Lower leg skin (tissue), 4 donors: Measurements from ENCODE around the gene FBXW9. TPM values are rescaled to one million over a fixed set of nuclear protein-coding genes. Genes with fewer than 3 reads are reported as not detected.
"Not testable (repeated sequence)": the region's sequence is repeated elsewhere in the genome, so short reads cannot be mapped to it uniquely, and the experiment has no call there.

Experiments used
- DNase-seq, 2 donors: peaks; one replicate each; pipeline ENCODE4 v3.0.0-alpha.2; 2019; ENCODE audit warnings: low spot score in 2 of 2
- H3K4me3 ChIP-seq: fragments of 200-600 bp; sonication (generic); 2 replicates; pipeline ENCODE4 v1.5.1; 2017; ENCODE audit warnings: mild to moderate bottlenecking, low read depth; ENCODE audit not compliant: poor library complexity, severe bottlenecking
- CTCF ChIP-seq, 3 donors: fragments of 450-650 bp; IDR thresholded peaks; one replicate each; pipeline ENCODE4 v1.5.1; 2016; ENCODE audit warnings: antibody characterized with exemption in 3 of 3, mild to moderate bottlenecking in 3 of 3, moderate library complexity in 2 of 3
- POLR2A ChIP-seq, 2 donors: fragments of 450-650 bp; IDR thresholded peaks; one replicate each; pipeline ENCODE4 v1.6.1; 2016 to 2017; ENCODE audit warnings: antibody characterized with exemption in 2 of 2, mild to moderate bottlenecking in 1 of 2, moderate library complexity in 1 of 2
- WGBS, 2 donors: methylation state at CpG; one replicate each; pipeline ENCODE4 v1.1.5; 2018; 5-methylcytosine and 5-hydroxymethylcytosine counted together
- intact Hi-C: fragments of 100-400 bp; cut with DNase I; formaldehyde crosslinking; loops from one replicate; pipeline ENCODE4 v1.15.0; 2023; ENCODE audit warnings: low total_unique reads
- total RNA-seq, 4 donors: library from RNA; depleted of rRNA; stranded (reverse); fragments of >200 nt; gene quantifications; one replicate each; pipeline ENCODE4 v1.1.0, GENCODE V29; 2016

FBXW9 gene
- total RNA-seq, 4 donors from 2014 or later: 7.2 to 21.4 (median 13.1) TPM

- no peak for DNase-seq
- 89 to 90% methylated on average over 10 of the region's 10 CpGs for WGBS, 2 donors
- TF ChIP-seq POLR2A (IDR thresholded peaks at IDR 0.05) (no peak), CTCF (IDR thresholded peaks at IDR 0.05) (no peak)
- H3K4me3 ChIP-seq: no peak overlapping the region
- intact Hi-C loops: no loop called here
These were observed 23.9 kb upstream of the FBXW9 start for GRCh38 chr19:12720296-12720695.

- WGBS, 2 donors: 94 to 96% methylated on average over 3 of the region's 3 CpGs
- TF ChIP-seq CTCF (IDR thresholded peaks at IDR 0.05) (no peak), POLR2A (IDR thresholded peaks at IDR 0.05) (no peak)
- no peak overlapping the region for H3K4me3 ChIP-seq
- intact Hi-C loops: loop anchor here (2.0 kb wide), 1 partner anchor 41 kb away; no protein-coding TSS in a partner anchor
- no peak for DNase-seq
These were observed 19.5 kb upstream of the FBXW9 start for GRCh38 chr19:12715929-12716328.

GRCh38 chr19:12715102-12715501 lies 18.7 kb upstream of the FBXW9 start:
- DNase-seq: no peak
- WGBS, 2 donors: 89 to 92% methylated on average over 11 to 15 of the region's 15 CpGs
- intact Hi-C loops: no loop called here
- no peak overlapping the region for H3K4me3 ChIP-seq
- TF ChIP-seq CTCF (IDR thresholded peaks at IDR 0.05) (no peak), POLR2A (IDR thresholded peaks at IDR 0.05) (no peak)

- intact Hi-C loops, DNase-seq, H3K4me3 ChIP-seq: not testable (repeated sequence)
- 91 to 92% methylated on average over 9 of the region's 9 CpGs for WGBS, 2 donors
These were observed 16.9 kb upstream of the FBXW9 start for GRCh38 chr19:12713304-12713703.

GRCh38 chr19:12712077-12712476 lies 15.6 kb upstream of the FBXW9 start:
- 59 to 62% methylated on average over 7 to 12 of the region's 14 CpGs for WGBS, 2 donors
- H3K4me3 ChIP-seq, DNase-seq, intact Hi-C loops: not testable (repeated sequence)

GRCh38 chr19:12711187-12711586 lies 14.8 kb upstream of the FBXW9 start:
- WGBS, 2 donors: 94 to 96% methylated on average over 17 of the region's 17 CpGs
- no peak overlapping the region for H3K4me3 ChIP-seq
- DNase-seq: no peak
- intact Hi-C loops: no loop called here
- TF ChIP-seq CTCF (IDR thresholded peaks at IDR 0.05): no peak
- TF ChIP-seq POLR2A (IDR thresholded peaks at IDR 0.05): no peak

DNA sequence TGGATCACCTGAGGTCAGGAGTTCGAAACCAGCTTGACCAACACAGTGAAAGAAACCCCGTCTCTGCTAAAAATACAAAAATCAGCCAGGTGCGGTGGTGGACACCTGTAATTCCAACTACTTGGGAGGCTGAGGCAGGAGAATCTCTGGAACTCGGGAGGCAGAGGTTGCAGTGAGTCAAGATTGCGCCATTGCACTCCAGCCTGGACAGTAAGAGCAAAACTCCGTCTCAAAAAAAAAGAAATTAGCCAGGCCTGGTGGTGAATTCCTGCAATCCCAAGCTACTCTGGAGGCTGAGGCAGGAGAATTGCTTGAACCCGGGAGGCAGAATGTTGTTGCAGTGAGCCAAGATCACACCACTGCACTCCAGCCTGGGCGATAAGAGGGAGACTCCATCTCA lies 12.2 kb upstream of the FBXW9 start:
- intact Hi-C loops: no loop called here
- no peak for TF ChIP-seq POLR2A (IDR thresholded peaks at IDR 0.05)
- no peak for TF ChIP-seq CTCF (IDR thresholded peaks at IDR 0.05)
- no peak overlapping the region for H3K4me3 ChIP-seq
- WGBS, 2 donors: 92 to 95% methylated on average over 8 of the region's 8 CpGs
- no peak for DNase-seq
